IMR-90 (cell line): ENCODE measurements around the gene CAMTA1. TPM values are rescaled to one million over a fixed set of nuclear protein-coding genes. Genes with fewer than 3 reads are reported as not detected.

ENCODE experiments used
- ATAC-seq: fragments of 200-7000 bp; cut with Tn5 transposase; 2 replicates; pipeline ENCODE4 v1.9.1; 2020; ENCODE audit warnings: low read depth, mild to moderate bottlenecking, moderate library complexity
- BruUV-seq: library from RNA; stranded (reverse); fragments of 400-500 nt; replicated peaks from 2 replicates; lab custom pipeline; 2021; lab: Mats Ljungman, UMichigan
- CTCF ChIA-PET: fragments of 300-600 bp; formaldehyde crosslinking; extraction: SDS; loops from one replicate; lab custom pipeline; 2021; ENCODE audit warnings: antibody characterized with exemption; lab: Yijun Ruan, JAX
- POLR2A ChIA-PET: fragments of 300-600 bp; sonication (Branson Sonifier 250); formaldehyde crosslinking; loops from one replicate; lab custom pipeline; 2022; ENCODE audit warnings: antibody characterized with exemption; ENCODE audit not compliant: unreplicated experiment; lab: Charles Lee
- DNase-seq: peaks from one replicate; pipeline ENCODE4 v3.0.0; 2013
- H2AFZ ChIP-seq: replicated peaks from 2 replicates; pipeline ENCODE3; 2013; ENCODE audit warnings: low read length, mild to moderate bottlenecking; ENCODE audit not compliant: poor library complexity
- H2AK5ac ChIP-seq: 2 replicates; pipeline ENCODE4 v1.6.1; 2013; ENCODE audit warnings: low read depth, low read length, inconsistent platforms
- H2AK9ac ChIP-seq: replicated peaks from 2 replicates; pipeline ENCODE3; 2013; ENCODE audit warnings: mild to moderate bottlenecking, low read depth, low read length, moderate library complexity; ENCODE audit not compliant: poor library complexity
- H2BK120ac ChIP-seq: 2 replicates; pipeline ENCODE4 v1.6.1; 2013; ENCODE audit warnings: low read depth, low read length, inconsistent platforms
- H2BK15ac ChIP-seq: 3 replicates; pipeline ENCODE4 v1.6.1; 2013; ENCODE audit warnings: low read depth, low read length, inconsistent platforms
- H2BK20ac ChIP-seq: 2 replicates; pipeline ENCODE4 v1.6.1; 2013; ENCODE audit warnings: low read depth, mild to moderate bottlenecking, inconsistent platforms, low read length, moderate library complexity
- H2BK5ac ChIP-seq: 2 replicates; pipeline ENCODE4 v1.6.1; 2013; ENCODE audit warnings: mild to moderate bottlenecking, low read depth, low read length, inconsistent platforms; ENCODE audit not compliant: poor library complexity, severe bottlenecking
- H3K14ac ChIP-seq: replicated peaks from 2 replicates; pipeline ENCODE4 v1.6.1; 2013; ENCODE audit warnings: low read depth, low read length, inconsistent platforms
- H3K18ac ChIP-seq: 2 replicates; pipeline ENCODE4 v1.6.1; 2013; ENCODE audit warnings: low read depth, low read length, control low read depth
- H3K23ac ChIP-seq: 2 replicates; pipeline ENCODE4 v1.6.1; 2013; ENCODE audit warnings: low read depth, low read length, inconsistent platforms
- H3K27ac ChIP-seq: 2 replicates; pipeline ENCODE4 v1.5.1; 2013; ENCODE audit warnings: mild to moderate bottlenecking, control low read depth, low read length; ENCODE audit not compliant: insufficient read depth
- H3K27me3 ChIP-seq: 2 replicates; pipeline ENCODE4 v1.6.1; 2013; ENCODE audit warnings: low read length; ENCODE audit not compliant: control insufficient read depth, insufficient read depth
- H3K36me3 ChIP-seq: 2 replicates; pipeline ENCODE4 v1.6.1; 2013; ENCODE audit warnings: low read length, mixed read lengths; ENCODE audit not compliant: control insufficient read depth, insufficient read depth
- H3K4ac ChIP-seq: 2 replicates; pipeline ENCODE4 v1.6.1; 2013; ENCODE audit warnings: low read depth, low read length, inconsistent platforms
- H3K4me1 ChIP-seq: 2 replicates; pipeline ENCODE4 v1.6.1; 2013; ENCODE audit warnings: low read length, mixed read lengths; ENCODE audit not compliant: control insufficient read depth, insufficient read depth
- H3K4me2 ChIP-seq: 2 replicates; pipeline ENCODE4 v1.6.1; 2013; ENCODE audit warnings: low read depth, mild to moderate bottlenecking, control low read depth, low read length, moderate library complexity
- H3K4me3 ChIP-seq: 2 replicates; pipeline ENCODE4 v1.5.1; 2013; ENCODE audit warnings: low read depth, mild to moderate bottlenecking, control low read depth, low read length, moderate library complexity; ENCODE audit not compliant: insufficient read depth
- H3K56ac ChIP-seq: 2 replicates; pipeline ENCODE4 v1.6.1; 2013; ENCODE audit warnings: low read length, inconsistent platforms; ENCODE audit not compliant: insufficient read depth; ENCODE audit errors: extremely low read depth
- H3K79me1 ChIP-seq, 2 experiments: 2 replicates each; pipeline ENCODE4 v1.6.1; 2013; ENCODE audit warnings: low read length in 2 of 2, inconsistent platforms in 1 of 2, low read depth in 1 of 2
- H3K9ac ChIP-seq: 2 replicates; pipeline ENCODE4 v1.6.1; 2013; ENCODE audit warnings: low read depth, low read length, control low read depth
- H3K9me1 ChIP-seq: 2 replicates; pipeline ENCODE4 v1.6.1; 2013; ENCODE audit warnings: low read length, inconsistent platforms; ENCODE audit not compliant: insufficient read depth
- H3K9me3 ChIP-seq: 2 replicates; pipeline ENCODE4 v1.6.1; 2013; ENCODE audit warnings: low read length; ENCODE audit not compliant: control insufficient read depth, insufficient read depth
- H4K20me1 ChIP-seq: 2 replicates; pipeline ENCODE4 v1.6.1; 2013; ENCODE audit warnings: low read length, inconsistent platforms; ENCODE audit not compliant: insufficient read depth
- H4K5ac ChIP-seq: 2 replicates; pipeline ENCODE4 v1.6.1; 2013; ENCODE audit warnings: mild to moderate bottlenecking, low read depth, low read length, control low read depth
- H4K8ac ChIP-seq, 2 experiments: 2 replicates each; pipeline ENCODE4 v1.6.1; 2013; ENCODE audit warnings: low read depth in 2 of 2, low read length in 2 of 2, control low read depth in 1 of 2, inconsistent platforms in 1 of 2
- H4K91ac ChIP-seq: 2 replicates; pipeline ENCODE4 v1.6.1; 2013; ENCODE audit warnings: low read depth, low read length, inconsistent platforms; ENCODE audit not compliant: insufficient read depth
- BHLHE40 ChIP-seq: fragments of 150-350 bp; IDR thresholded peaks from 2 replicates; pipeline ENCODE4 v1.6.1; 2016; ENCODE audit warnings: mild to moderate bottlenecking, low read depth, low read length
- CEBPB ChIP-seq: IDR thresholded peaks from 2 replicates; pipeline ENCODE4 v1.6.1; 2012; ENCODE audit warnings: low read depth, low read length, improper control_type of control experiment
- CHD1 ChIP-seq: IDR thresholded peaks from 2 replicates; pipeline ENCODE4 v1.6.1; 2012; ENCODE audit warnings: low read depth, low read length, improper control_type of control experiment
- FOS ChIP-seq: fragments of 150-350 bp; IDR thresholded peaks from 2 replicates; pipeline ENCODE4 v1.6.1; 2016; ENCODE audit warnings: low read depth, low read length
- MAFK ChIP-seq: IDR thresholded peaks from 2 replicates; pipeline ENCODE4 v1.6.1; 2012; ENCODE audit warnings: low read depth, low read length, improper control_type of control experiment
- MAZ ChIP-seq: IDR thresholded peaks from 2 replicates; pipeline ENCODE4 v1.6.1; 2012; ENCODE audit warnings: low read depth, mild to moderate bottlenecking, low read length, improper control_type of control experiment, moderate library complexity, borderline replicate concordance
- MXI1 ChIP-seq: IDR thresholded peaks from 2 replicates; pipeline ENCODE4 v1.6.1; 2012; ENCODE audit warnings: low read depth, mild to moderate bottlenecking, low read length, moderate library complexity, borderline replicate concordance
- NFE2L2 ChIP-seq: fragments of 150-350 bp; IDR thresholded peaks from 2 replicates; pipeline ENCODE4 v1.6.1; 2016; ENCODE audit warnings: low read depth, mild to moderate bottlenecking, low read length
- POLR2A ChIP-seq: IDR thresholded peaks from 2 replicates; pipeline ENCODE4 v1.6.1; 2012; ENCODE audit warnings: mild to moderate bottlenecking, low read depth, low read length
- RAD21 ChIP-seq: IDR thresholded peaks from 2 replicates; pipeline ENCODE4 v1.6.1; 2012; ENCODE audit warnings: low read length, improper control_type of control experiment
- RCOR1 ChIP-seq: IDR thresholded peaks from 2 replicates; pipeline ENCODE4 v1.6.1; 2012; ENCODE audit warnings: mild to moderate bottlenecking, low read length, improper control_type of control experiment; ENCODE audit not compliant: insufficient replicate concordance
- RFX5 ChIP-seq: IDR thresholded peaks from 2 replicates; pipeline ENCODE4 v1.8.0; 2012; ENCODE audit warnings: low read depth, mild to moderate bottlenecking, low read length, moderate library complexity
- SMC3 ChIP-seq: fragments of 150-350 bp; IDR thresholded peaks from 2 replicates; pipeline ENCODE4 v1.6.1; 2016; ENCODE audit warnings: low read depth, mild to moderate bottlenecking, antibody characterized with exemption, low read length, moderate library complexity
- USF2 ChIP-seq: fragments of 150-350 bp; IDR thresholded peaks from 2 replicates; pipeline ENCODE4 v1.6.1; 2017; ENCODE audit warnings: mild to moderate bottlenecking, antibody characterized with exemption, low read length, low read depth
- WGBS, 2 experiments: methylation state at CpG; one replicate each; pipeline versions ENCODE4 v1.1.5 to v1.1.7; 2013; ENCODE audit warnings: missing lambda C conversion rate in 2 of 2; ENCODE audit not compliant: insufficient read length in 1 of 2; ENCODE audit errors: extremely low coverage in 2 of 2; 5-methylcytosine and 5-hydroxymethylcytosine counted together
- dilution Hi-C: fragments of 300-500 bp; cut with HindIII; formaldehyde crosslinking; loops from one replicate; pipeline ENCODE4 v1.14.3; 2018; ENCODE audit warnings: low sequenced_read_pairs; ENCODE audit not compliant: unreplicated experiment
- in situ Hi-C: fragments of 300-500 bp; cut with MboI; formaldehyde crosslinking; loops from 3 replicates; pipeline ENCODE4 v1.14.3; 2019; ENCODE audit warnings: low sequenced_read_pairs, inconsistent platforms, mixed read lengths
- intact Hi-C: fragments of 100-400 bp; cut with micrococcal nuclease; formaldehyde crosslinking; loops from 2 replicates; pipeline ENCODE4 v1.10.0; 2022
- polyA plus RNA-seq, 3 experiments: library from polyadenylated mRNA; depleted of rRNA; stranded (reverse); fragments of >200 nt; gene quantifications; 2 replicates each; pipeline ENCODE4 v1.2.3, GENCODE V29; 2012; ENCODE audit warnings: low replicate concordance in 1 of 3
- total RNA-seq: library from RNA; depleted of rRNA; stranded (reverse); fragments of >200 nt; gene quantifications from 2 replicates; pipeline ENCODE4 v1.2.3, GENCODE V29; 2012
- TF ChIP-seq, protein P1 (sequence below): fragments of 150-350 bp; IDR thresholded peaks from 2 replicates; pipeline ENCODE4 v1.6.1; 2016; ENCODE audit warnings: low read depth, mild to moderate bottlenecking, low read length, moderate library complexity, borderline replicate concordance
- TF ChIP-seq, protein P2 (sequence below): conservative IDR thresholded peaks from 2 replicates; pipeline ENCODE4 v1.5.1; 2012; ENCODE audit warnings: mild to moderate bottlenecking, low read depth, low read length, improper control_type of control experiment

CAMTA1 gene
- total and polyA plus RNA-seq, 2 of the 4 experiments (the other 2 are of a cell fraction): 35.5 to 74.3 TPM

- Histone ChIP-seq H3K4me1 (peaks cover 9% of the 10 kb centered on the region), H2AK5ac (no peak overlapping the region), H2AK9ac (no peak overlapping the region), H3K18ac (no peak overlapping the region), H3K9ac (no peak overlapping the region), H4K20me1 (no peaks in the 10 kb centered on the region), H2BK15ac (no peak overlapping the region), H2BK20ac (no peak overlapping the region), H3K4me3 (no peak overlapping the region), H3K79me1 (no peaks in the 10 kb centered on the region), H3K9me3 (no peaks in the 10 kb centered on the region), H2BK120ac (no peak overlapping the region), H3K27ac (no peak overlapping the region), H2BK5ac (no peak overlapping the region), H3K14ac (no peak overlapping the region), H3K23ac (no peak overlapping the region), H3K36me3 (no peaks in the 10 kb centered on the region), H3K4ac (no peak overlapping the region), H2AFZ (no peak overlapping the region), H3K27me3 (no peaks in the 10 kb centered on the region), H3K9me1 (0 out of 2 replicates have a peak, but pooled peaks cover 2% of the 10 kb centered on the region), H4K5ac (no peak overlapping the region), H4K8ac (no peak overlapping the region), H4K91ac (no peak overlapping the region), H3K4me2 (no peak overlapping the region), H3K56ac (no peak overlapping the region)
- no TSS peak for BruUV-seq
- CTCF ChIA-PET: no interaction called here
- dilution Hi-C loops: no loop called here
- ATAC-seq: no peak
- no peak for DNase-seq
- in situ Hi-C loops: no loop called here
- POLR2A ChIA-PET: no interaction called here
- WGBS, 2 experiments: 80% methylated on average over 1 of the region's 3 CpGs; no CpG with 5 or more reads in 1 of the 2 experiments
- intact Hi-C loops: no loop called here
- TF ChIP-seq FOS: no peak
- no peak for TF ChIP-seq MAFK
- TF ChIP-seq SMC3: no peak
- no peak for TF ChIP-seq BHLHE40
- TF ChIP-seq, protein P1, sequence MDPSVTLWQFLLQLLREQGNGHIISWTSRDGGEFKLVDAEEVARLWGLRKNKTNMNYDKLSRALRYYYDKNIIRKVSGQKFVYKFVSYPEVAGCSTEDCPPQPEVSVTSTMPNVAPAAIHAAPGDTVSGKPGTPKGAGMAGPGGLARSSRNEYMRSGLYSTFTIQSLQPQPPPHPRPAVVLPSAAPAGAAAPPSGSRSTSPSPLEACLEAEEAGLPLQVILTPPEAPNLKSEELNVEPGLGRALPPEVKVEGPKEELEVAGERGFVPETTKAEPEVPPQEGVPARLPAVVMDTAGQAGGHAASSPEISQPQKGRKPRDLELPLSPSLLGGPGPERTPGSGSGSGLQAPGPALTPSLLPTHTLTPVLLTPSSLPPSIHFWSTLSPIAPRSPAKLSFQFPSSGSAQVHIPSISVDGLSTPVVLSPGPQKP: no peak
- TF ChIP-seq MXI1: no peak
- no peak for TF ChIP-seq USF2
- no peak for TF ChIP-seq RCOR1
- no peak for TF ChIP-seq NFE2L2
- TF ChIP-seq, protein P2, sequence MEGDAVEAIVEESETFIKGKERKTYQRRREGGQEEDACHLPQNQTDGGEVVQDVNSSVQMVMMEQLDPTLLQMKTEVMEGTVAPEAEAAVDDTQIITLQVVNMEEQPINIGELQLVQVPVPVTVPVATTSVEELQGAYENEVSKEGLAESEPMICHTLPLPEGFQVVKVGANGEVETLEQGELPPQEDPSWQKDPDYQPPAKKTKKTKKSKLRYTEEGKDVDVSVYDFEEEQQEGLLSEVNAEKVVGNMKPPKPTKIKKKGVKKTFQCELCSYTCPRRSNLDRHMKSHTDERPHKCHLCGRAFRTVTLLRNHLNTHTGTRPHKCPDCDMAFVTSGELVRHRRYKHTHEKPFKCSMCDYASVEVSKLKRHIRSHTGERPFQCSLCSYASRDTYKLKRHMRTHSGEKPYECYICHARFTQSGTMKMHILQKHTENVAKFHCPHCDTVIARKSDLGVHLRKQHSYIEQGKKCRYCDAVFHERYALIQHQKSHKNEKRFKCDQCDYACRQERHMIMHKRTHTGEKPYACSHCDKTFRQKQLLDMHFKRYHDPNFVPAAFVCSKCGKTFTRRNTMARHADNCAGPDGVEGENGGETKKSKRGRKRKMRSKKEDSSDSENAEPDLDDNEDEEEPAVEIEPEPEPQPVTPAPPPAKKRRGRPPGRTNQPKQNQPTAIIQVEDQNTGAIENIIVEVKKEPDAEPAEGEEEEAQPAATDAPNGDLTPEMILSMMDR: no peak
- no peak for TF ChIP-seq RFX5
- TF ChIP-seq RAD21: no peak
- no peak for TF ChIP-seq POLR2A
- no peak for TF ChIP-seq MAZ
- TF ChIP-seq CEBPB: no peak
- no peak for TF ChIP-seq CHD1
These were observed 640.5 kb downstream of the CAMTA1 start for GRCh38 chr1:7425771-7426170.
